Central memory CD4-positive, alpha-beta T cell (primary cell): Measurements from ENCODE around the gene SERPINB3.
"Not testable (repeated sequence)": the region's sequence is repeated elsewhere in the genome, so short reads cannot be mapped to it uniquely, and the experiment has no call there.

ENCODE experiments used
- DNase-seq: peaks from one replicate; pipeline ENCODE4 v3.0.0; 2022

Gene SERPINB3

GRCh38 chr18:63644694-63645093, 17.0 kb downstream of the SERPINB3 start:
- DNase-seq: not testable (repeated sequence)

- DNase-seq: not testable (repeated sequence)
These were observed 17.6 kb downstream of the SERPINB3 start, which contains the start of gene SERPINB4 for GRCh38 chr18:63644142-63644541. TSS of gene SERPINB4 (minus strand) at chr18:63644256. CDS start at chr18:63643577, 679 bp downstream.

GRCh38 chr18:63642668-63643356, 18.9 kb downstream of the SERPINB3 start:
- not testable (repeated sequence) for DNase-seq

- not testable (repeated sequence) for DNase-seq
These were observed 20.5 kb downstream of the SERPINB3 start for GRCh38 chr18:63641157-63641680.

- DNase-seq: no peak
These were observed 24.0 kb downstream of the SERPINB3 start for GRCh38 chr18:63637703-63638102.

- no peak for DNase-seq
These were observed 33.9 kb downstream of the SERPINB3 start for GRCh38 chr18:63627819-63628218.

GRCh38 chr18:63626431-63626830, 35.3 kb downstream of the SERPINB3 start:
- no peak for DNase-seq

- no peak for DNase-seq
These were observed 36.8 kb downstream of the SERPINB3 start for GRCh38 chr18:63624863-63625262.

- no peak for DNase-seq
These were observed 42.0 kb downstream of the SERPINB3 start for GRCh38 chr18:63619661-63620060.

GRCh38 chr18:63617915-63618234, 43.8 kb downstream of the SERPINB3 start:
- no peak for DNase-seq

GRCh38 chr18:63617049-63617914, 44.4 kb downstream of the SERPINB3 start:
- DNase-seq: no peak

- DNase-seq: no peak
These were observed 48.3 kb downstream of the SERPINB3 start for GRCh38 chr18:63613420-63613819.

GRCh38 chr18:63606526-63606925, 55.2 kb downstream of the SERPINB3 start:
- no peak for DNase-seq
